NCI-H2107 (cell line): ENCODE results near the gene B4GALNT3.
A peak's percentile ranks its signal among the peaks of the same experiment; 100 is the strongest.

ENCODE experiments used
- DNase-seq: peaks from one replicate; lab custom pipeline; 2025; lab: John Stamatoyannopoulos, UW

Gene B4GALNT3

DNA sequence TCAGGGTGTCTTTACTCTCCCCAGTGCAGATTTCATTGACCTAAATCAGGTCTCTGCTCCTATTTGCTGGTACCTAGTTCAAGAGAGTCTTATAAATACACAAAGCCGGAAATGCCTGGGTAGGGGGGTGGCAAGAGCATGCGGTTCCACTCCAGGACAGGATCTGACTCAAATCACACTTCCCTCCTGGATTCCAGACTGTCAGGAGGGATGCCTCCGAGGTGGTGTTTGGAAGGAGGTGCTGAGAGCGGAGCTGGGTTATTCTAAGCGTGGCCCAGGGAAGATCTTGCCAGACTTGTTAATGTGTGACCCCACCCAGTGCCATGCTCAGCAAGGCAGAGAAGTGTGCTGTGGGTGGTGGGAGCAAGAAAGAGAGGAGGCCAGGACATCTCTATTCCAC, 49.8 kb downstream of the B4GALNT3 start:
- no peak for DNase-seq

DNA sequence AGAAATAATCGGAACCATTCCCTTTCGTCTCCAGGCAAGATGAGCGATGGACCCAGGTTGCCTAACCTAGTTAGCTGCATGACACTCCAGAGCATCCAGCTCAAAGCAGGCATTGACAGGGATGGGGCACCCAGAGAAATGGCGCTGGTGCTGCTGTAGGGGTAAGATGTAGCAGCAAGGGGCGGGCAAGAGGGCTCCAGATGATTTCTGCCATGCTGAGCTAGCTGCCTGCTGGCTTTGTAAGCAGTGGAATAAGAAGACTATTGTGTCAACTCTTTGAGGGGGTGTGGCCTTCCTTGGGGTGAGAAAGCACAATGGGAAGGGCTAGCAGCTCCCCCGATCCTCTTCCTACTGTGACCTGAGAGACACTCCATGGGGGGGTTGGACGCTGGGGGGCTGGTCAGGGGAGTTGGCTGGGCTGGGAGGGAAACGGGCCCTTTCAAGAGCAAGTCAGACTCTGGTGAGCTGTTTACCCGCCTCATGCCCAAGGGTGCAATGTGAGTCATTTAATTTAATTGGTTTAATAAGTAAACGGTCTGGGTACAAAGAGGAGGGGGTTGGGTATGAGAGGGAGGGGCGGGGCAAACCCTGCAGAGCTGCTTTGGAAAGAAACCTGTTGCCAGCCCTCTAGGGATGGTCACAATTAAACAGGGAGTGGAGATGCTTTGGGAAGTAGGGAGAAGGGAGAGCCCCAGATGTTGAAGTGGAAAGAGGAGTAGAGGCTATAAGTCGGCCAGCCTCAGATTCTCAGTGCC, 50.5 kb downstream of the B4GALNT3 start:
- no peak for DNase-seq

DNA sequence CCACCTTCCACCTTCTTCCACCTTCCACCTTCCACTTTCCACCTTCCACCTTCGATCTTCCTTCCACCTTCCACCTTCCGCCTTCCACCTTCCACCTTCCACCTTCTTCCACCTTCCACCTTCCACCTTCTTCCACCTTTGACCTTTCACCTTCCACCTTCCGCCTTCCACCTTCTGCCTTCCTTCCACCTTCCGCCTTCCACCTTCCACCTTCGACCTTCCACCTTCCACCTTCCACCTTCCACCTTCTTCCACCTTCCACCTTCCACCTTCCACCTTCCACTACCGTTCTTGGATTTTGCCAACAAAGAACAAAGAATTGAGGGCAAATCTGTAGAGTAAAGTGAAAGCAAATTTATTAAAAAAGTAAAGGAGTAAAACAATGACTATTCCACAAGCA, 53.2 kb downstream of the B4GALNT3 start:
- DNase-seq: no peak

DNA sequence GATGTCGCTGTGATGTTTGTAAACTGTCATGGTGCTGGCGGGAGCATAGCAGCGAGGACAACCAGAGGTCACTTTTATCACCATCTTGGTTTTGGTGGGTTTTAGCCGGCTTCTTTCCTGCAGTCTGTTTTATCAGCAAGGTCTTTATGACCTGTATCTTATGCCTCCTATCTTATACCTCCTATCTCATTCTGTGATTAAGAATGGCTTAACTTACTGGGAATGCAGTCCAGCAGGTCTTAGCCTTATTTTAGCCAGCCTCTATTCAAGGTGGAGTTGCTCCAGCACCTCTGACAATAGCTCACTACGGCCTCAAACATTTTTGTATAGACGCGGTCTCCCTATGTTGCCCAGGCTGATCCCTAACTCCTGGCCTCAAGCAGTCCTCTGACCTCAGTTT, 53.7 kb downstream of the B4GALNT3 start:
- DNase-seq: no peak

DNA sequence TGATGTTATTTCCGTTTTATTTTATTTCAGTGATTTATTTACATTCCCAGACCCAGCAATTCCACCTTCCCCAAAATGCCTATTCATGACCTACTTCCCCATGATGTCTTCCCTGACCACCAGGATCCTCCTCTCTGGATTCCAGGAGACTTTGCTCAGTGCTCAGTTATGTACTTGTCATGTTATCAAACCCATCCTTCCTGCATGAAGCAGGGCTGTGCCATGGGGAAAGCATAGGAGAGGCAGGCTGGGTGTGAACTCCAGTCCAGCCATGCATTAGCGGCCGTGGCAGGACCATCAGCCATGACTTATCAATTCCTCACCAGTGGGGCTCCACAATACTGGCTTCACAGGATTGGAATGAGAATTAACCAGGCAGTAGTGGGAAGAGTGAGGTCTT, 57.8 kb downstream of the B4GALNT3 start:
- no peak for DNase-seq

DNA sequence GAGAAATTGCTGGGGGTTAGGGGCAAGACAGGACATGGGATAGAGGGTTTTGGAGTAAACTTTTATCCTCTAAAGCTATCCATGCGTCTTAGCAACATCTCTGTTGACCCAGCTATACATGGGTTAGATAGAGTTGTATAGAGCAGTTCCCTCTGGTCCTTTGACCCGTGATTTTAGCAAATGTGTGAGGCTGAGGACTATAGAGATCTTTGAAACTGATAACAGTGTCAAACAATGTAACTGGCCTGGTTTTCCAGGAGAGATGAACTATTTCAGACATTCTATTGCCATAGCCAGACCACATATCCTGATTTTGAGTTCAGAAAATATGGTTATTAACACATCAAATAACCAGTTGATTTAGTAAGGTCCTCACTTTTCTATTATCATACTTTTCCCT, 60.4 kb downstream of the B4GALNT3 start:
- DNase-seq: no peak

DNA sequence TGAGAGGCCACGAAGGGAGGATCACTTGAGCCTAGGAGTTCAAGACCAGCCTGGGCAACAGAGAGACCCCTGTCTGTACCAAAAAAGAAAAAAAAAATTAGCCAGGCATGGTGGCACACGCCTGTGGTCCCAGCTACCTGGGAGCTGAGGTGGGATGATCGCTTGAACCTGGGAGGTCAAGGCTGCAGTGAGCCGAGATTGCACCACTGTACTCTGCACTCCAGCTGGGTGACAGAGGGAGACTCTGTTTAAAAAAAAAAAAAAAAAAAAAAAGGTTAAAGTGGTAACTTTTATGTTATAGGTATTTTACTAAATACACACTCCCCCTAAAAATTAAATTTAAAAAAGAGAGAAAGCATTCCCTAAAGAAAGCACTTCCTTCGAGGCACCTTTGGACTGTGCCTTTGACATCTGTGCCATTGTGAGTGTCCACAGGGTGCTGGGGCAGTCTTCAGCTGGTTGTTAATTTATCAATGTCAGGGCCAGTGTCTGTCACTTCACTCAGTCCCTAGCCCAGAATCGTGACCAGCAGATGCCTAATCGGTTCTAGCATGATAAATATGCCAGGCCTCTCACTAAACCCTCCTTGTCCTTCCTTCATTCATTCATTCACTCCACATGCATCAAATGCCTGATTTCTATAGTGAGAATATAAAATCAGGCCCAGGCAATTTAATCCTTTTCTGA, 63.1 kb downstream of the B4GALNT3 start:
- DNase-seq: no peak

DNA sequence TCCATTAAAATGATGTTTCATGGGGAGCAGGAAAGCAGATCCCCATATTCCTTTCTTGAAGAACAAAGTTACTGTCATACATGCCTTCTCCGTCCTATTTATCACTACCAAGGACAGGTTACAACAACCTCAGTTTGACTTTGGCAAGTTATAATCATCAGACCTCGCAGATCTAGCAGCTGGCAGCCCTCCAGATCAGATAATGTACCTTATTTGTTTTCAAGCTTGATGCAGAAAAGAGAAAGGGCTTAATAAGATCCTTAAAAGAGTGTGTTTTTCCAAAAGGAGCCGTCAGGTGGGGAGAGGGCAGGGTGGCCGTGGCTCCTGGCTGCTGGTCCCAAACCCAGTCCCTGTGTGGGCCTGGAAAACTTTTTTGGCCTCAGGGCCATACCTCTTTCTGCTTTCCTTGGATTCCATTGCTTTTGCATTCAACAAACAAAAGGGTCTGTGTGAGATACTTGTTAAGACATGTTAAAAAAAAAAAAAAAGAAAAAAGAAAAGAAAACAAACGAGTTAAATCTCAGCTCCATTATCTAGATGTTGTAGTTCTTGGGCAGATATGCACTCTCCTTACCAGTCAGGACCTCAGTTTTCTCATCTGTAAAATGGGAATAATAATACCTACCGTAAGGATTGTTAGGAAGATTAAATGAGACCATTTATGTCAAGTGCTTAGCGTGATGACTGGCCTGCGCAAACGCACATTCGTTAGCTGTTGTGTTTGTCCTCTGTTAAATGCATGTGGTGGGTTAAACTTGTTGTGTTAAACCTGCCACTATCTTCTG, 64.6 kb downstream of the B4GALNT3 start:
- DNase-seq: no peak

DNA sequence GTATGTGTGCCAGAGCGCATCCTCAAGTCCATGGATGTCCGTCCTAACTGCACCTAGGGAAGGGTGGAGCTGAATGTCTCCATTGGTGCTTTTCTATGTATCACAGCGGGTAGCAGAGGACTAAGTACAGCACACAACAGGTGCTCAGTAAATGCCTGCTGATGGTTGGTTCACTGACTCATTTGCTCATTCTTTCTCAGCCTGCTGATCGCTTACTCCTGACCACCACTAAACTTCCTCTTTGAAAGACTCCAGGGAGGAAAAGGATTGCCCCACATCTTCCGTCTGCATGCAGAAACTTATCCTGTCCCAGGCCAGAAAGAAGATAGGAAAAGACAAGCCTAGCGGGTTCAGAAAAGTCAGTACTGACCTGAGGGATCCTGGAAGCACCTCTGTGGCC, 66.3 kb downstream of the B4GALNT3 start:
- DNase-seq: no peak

DNA sequence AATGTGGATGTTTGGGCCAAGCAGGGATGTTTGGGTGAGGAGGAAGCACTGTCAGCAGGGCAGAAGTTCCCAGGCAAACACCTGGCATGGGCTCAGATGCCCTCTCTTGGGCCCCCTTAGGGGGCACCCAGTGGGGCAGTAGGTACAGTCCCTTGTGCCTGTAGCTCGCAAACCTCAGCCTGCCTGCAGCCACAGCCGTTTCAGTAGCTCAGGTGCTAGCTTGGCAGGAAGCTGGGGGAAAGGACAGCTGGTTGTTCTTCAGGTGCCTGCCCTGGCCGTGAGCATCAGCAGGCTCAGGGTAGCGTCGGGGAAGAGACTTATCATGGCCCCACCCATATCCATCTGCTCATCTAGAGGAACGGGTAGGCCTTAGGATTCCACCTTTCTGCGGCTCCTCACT, 67.5 kb downstream of the B4GALNT3 start:
- no peak for DNase-seq

DNA sequence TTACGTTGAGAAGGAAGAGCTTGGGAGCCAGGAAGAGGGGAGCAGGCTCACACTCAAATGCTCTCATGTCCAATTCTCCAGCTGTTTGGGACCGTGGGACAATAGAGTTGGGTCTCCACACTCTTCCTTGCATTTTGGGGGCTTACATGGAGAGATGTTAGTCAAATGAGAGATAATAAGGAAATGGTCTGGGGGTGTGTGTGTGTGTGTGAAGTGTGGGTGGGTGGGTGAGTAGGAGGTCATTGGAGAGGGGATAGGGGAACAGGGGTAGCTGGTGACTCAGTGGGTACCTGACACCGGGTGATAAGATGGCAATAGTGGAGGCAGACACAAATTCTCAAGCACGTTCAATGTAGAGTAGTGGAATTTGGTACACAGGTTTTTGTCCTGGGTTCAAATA, 68.0 kb downstream of the B4GALNT3 start:
- no peak for DNase-seq

DNA sequence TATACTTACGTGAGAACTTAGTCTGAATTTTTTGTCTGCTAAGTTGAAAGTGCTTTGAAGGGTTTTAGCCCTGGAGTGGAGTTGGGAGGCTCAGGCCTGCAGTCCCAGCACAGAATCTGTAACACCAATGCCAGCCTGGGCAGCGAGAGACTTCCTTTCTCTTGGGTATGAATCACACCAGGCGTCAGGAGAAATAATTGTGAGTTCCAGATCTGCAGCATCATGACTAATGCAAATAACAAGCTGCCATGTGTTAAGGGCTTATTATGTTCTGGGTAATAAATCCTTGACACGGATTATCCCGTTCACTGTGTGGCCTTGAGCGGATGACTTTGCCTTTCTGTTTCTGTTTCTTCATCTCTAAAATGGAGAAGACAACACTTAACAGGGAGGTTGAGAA, 70.6 kb downstream of the B4GALNT3 start:
- DNase-seq: no peak

DNA sequence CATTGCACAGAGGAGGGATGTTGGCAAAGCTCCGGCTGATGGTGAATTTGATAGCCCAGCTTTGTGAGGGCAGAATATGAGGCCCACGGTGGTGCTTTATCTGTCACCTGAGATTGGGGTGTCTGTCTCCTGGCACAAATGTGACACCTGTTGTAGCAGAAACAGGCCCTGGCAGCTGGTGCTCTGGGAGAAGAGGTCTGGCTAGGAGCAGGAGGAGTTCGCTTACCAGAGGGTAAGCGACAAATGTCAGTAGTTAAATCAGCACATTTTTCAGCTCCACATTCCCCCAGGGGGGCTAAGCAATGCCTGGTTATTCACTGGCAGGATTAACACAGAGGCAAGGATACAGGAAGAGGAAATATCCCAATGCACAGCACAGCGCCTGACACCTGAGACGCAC, 71.1 kb downstream of the B4GALNT3 start:
- no peak for DNase-seq

DNA sequence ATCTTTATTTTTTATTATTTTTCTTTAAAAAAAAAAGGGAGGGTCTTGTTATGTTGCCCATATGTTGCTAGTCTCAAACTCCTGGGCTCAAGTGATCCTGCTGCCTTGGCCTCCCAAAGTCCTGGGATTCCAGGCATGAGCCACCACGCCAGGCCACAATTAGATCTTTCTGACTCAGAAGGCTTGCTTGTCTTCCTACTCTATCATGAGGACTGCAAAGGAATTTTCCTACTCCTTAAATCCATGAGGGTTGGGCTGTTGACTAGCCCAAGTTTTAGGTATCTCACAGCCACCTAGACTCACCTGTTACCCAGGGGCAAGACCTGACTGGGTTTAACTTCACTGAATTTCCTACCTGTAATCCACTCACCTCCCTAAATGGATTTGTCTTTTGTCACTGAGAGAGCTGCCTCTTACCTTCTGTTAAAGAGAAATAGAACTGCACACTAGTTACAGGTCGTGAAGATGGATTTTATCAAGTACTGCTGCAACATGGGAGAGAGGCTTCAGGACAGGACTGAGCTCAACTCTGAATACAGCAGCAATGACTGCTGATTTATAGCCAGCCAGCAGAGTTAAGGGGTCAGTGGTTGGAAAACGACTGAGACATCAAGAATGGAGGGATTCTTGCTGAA, 72.3 kb downstream of the B4GALNT3 start:
- no peak for DNase-seq

DNA sequence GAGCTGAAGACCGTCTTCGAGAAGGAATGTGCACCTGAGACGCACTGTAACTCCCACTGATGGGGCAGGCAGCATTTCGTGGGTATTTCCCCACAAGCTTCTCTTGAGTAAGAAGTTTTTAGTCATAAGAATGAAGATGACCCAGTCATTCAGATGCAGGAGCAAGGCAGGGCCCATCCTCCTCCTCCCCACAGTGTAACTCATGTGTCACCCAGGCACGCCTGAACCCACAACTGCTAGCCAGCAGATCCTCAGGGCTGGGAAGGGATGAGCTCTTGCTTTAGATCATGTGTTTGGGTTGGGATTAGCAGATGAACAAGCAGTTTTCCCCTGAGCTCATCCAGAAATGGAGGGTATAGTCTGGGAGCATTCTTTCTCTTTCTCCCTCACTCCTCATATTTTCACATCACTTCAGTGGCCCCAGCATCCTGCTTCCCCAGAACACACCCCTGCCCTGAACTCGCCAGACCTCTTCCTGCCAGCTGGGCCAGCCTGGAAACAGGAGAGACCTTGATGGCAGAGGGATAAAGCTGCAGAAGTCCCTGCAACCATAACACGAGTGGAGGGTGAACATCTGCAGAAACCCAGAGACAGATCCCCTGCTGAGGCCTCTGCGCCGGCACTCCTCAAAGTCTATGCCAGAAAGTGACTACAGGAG, 73.3 kb downstream of the B4GALNT3 start:
- no peak for DNase-seq

DNA sequence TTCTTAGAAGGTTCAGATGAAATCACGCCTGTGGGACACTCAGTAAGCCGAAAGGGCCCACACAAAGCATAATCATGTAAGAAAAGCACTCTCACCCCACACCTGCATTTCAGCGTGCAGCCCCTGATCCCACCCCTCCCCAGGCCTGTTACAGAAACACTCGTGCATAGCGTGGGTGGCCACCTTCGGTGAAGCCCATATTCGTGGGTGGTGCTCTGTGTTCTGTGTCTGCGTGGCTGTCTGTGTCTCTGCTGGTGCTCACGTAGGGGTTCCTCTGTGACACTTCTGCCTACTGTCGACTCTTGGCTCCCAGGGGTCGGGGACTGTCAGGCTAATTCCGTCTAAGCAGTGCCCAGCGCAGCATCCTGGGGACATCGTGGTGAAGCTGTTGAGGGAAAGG, 74.0 kb downstream of the B4GALNT3 start:
- no peak for DNase-seq

DNA sequence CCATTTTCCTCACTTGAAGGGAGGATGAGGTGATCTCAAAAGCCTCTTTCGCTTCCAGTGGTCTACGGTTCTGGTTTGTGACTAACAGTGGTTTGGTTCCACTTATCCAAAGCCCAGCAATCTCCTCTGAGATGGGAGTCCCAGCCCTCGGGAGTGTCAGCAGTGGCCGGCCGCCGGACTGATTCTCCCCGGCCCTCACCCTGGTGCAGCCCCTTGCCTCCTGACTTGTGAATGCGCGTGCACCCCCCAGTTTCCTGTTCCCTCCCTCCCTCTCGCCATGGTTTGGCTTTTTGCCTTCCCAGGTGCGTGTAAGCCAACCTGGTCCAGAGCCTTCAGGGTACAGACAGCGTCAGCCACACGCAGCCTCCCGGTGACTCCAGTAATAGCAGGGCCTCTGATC, 74.5 kb downstream of the B4GALNT3 start:
- DNase-seq: no peak

DNA sequence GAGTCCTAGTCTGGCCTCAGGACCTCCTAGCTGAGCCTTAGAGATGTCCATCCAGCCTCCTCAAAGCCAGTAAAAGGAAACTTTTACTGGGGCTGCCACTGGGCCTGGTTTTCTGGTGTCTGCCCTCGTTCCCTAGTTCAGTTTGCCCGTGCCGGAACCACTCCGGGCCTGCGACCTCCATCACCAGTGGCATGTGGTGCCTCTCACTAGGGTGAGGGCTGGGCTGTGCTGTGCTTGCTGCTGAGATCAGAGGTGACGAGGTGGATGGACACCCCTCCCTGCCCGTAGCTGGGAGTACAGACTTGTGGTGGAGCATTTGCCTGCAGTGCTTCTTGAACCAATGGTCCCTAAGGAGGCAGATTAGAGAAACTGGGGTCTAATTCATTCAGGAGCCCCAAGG, 75.7 kb downstream of the B4GALNT3 start:
- no peak for DNase-seq

DNA sequence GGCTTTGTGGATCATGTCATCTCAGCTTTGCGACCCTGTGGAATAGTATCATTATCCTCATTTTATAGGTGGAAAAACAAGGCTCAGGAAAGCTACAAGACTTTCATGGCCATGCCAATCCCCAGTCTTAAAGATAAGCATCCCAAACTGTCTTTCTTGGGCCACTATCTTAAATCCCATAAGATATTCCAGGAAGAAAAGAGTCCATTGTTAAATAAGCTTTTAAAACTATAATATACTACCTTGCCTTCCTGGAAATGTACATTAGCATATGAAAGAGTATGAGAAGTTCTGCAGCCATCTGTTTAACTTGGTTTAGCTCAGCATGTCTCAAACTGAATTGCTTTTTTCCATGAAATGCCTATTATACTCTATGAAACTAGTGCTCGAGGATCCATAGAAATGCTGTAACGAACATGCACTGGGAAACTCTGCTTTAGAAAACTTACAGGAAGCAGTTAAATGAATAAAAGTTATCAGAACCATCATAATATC, 77.1 kb downstream of the B4GALNT3 start:
- no peak for DNase-seq

DNA sequence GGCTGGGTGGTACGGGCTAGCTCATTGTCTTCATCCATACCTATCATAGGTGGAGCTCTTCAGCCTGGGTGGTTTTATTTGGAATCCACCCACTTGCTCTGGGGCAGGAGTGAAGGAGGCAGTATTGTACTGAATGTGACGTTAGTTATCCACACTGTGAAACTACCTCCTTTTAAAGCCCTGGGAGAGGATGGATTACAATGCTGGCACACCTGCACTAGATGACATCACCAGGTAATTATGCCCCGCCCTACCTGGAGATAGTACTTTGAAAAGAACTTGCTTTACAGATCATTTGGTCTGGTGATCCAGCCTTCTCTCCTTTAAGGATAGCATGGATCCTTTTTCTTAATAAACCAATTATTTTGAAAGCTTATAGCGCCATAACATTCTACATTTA, 78.0 kb downstream of the B4GALNT3 start:
- peak; percentile 41 for DNase-seq

DNA sequence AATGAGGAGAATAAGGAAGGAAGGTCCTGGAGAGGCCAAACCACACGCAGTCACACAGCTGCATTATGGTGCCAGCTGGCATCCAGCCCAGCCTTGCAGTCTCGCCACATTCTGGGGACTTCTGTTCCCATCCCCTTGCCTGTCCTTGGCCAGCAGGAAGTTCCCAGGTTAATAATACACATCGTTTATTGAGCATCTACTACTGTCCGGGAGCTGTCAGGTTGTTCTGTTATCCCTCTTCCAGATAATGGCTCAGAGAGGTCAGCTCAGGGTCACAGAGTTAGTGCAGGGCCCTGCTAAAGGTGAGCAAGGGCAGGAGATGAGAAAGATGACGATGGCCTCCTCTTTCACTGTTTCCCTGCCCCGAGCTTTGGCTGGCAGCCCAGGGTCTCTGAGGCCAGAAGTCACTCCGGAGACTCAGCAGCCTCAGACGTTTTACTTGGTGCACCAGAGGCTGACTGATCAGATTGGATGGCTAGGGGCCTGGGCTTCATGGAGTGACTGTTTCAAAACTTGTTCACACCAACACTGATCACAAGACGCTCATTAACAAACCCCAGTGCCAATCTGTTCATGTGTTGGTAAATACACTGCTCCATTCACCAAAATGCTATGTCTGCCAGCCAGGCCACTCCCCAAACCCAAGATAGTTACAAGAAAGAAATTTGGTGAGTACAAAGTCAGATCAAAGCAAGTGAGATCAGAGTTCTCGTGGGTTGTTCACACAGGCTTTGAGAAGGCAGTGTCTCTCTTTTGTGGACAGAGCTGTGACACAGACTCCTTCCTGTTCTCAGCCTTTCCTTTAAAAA, 79.2 kb downstream of the B4GALNT3 start:
- no peak for DNase-seq
